Smooth muscle cell (in vitro differentiated cells): ENCODE results near the gene AP3B1. TPM values are rescaled to one million over a fixed set of nuclear protein-coding genes. Genes with fewer than 3 reads are reported as not detected.

Experiments
- DNase-seq: peaks from one replicate; lab custom pipeline; 2025; ENCODE audit not compliant: unreplicated experiment; lab: John Stamatoyannopoulos, UW
- H2AFZ ChIP-seq: fragments of 200-600 bp; sonication (generic); 2 replicates; pipeline ENCODE4 v1.6.0; 2016; ENCODE audit warnings: antibody characterized with exemption, low read depth, mild to moderate bottlenecking
- H3F3A ChIP-seq: fragments of 200-600 bp; sonication (generic); 2 replicates; pipeline ENCODE4 v1.6.0; 2017; ENCODE audit warnings: antibody characterized with exemption, low read depth
- H3K27ac ChIP-seq: fragments of 200-600 bp; sonication (generic); 2 replicates; pipeline ENCODE4 v1.5.1; 2016; ENCODE audit warnings: low read depth, mild to moderate bottlenecking
- H3K27me3 ChIP-seq: fragments of 200-600 bp; sonication (generic); 2 replicates; pipeline ENCODE4 v1.6.1; 2016; ENCODE audit warnings: low read depth, mild to moderate bottlenecking
- H3K36me3 ChIP-seq: fragments of 200-600 bp; sonication (generic); 2 replicates; pipeline ENCODE4 v1.5.1; 2016; ENCODE audit warnings: low read depth
- H3K4me1 ChIP-seq: fragments of 200-600 bp; sonication (generic); 2 replicates; pipeline ENCODE4 v1.5.1; 2016; ENCODE audit warnings: low read depth
- H3K4me2 ChIP-seq: fragments of 200-600 bp; sonication (generic); 2 replicates; pipeline ENCODE4 v1.6.0; 2016; ENCODE audit warnings: mild to moderate bottlenecking
- H3K4me3 ChIP-seq: fragments of 200-600 bp; sonication (generic); 2 replicates; pipeline ENCODE4 v1.5.1; 2016; ENCODE audit warnings: mild to moderate bottlenecking
- H3K79me2 ChIP-seq: fragments of 200-600 bp; sonication (generic); 2 replicates; pipeline ENCODE4 v1.6.0; 2016; ENCODE audit warnings: low read depth, mild to moderate bottlenecking
- H3K9ac ChIP-seq: fragments of 200-600 bp; sonication (generic); 2 replicates; pipeline ENCODE4 v1.6.0; 2016; ENCODE audit warnings: low read depth
- H3K9me3 ChIP-seq: fragments of 200-600 bp; sonication (generic); replicated peaks from 2 replicates; pipeline ENCODE4 v1.5.1; 2016; ENCODE audit warnings: low read depth
- H4K20me1 ChIP-seq: fragments of 200-600 bp; sonication (generic); 2 replicates; pipeline ENCODE4 v1.6.0; 2016; ENCODE audit warnings: low read depth
- WGBS: methylation state at CpG from one replicate; pipeline ENCODE4 v1.1.7; 2016; ENCODE audit warnings: low lambda C conversion rate; 5-methylcytosine and 5-hydroxymethylcytosine counted together
- polyA plus RNA-seq: library from polyadenylated mRNA; unstranded; fragments of >200 nt; fragmentation: Nextera tagmentation; extraction: Ambion mirVana; gene quantifications from 2 replicates; pipeline ENCODE4 v1.2.1, GENCODE V29; 2016
- total RNA-seq: library from RNA; depleted of rRNA; stranded (reverse); fragments of >200 nt; gene quantifications from 2 replicates; pipeline ENCODE4 v1.2.3, GENCODE V29; 2014
- TF ChIP-seq, protein P1 (sequence below): fragments of 200-600 bp; sonication (generic); IDR thresholded peaks from 2 replicates; pipeline ENCODE4 v1.5.1; 2017; ENCODE audit warnings: borderline replicate concordance, mild to moderate bottlenecking, antibody characterized with exemption; ENCODE audit not compliant: insufficient read depth, poor library complexity, severe bottlenecking

The AP3B1 gene
- total and polyA plus RNA-seq, 2 experiments from 2014 or later = 36.9 to 76.3 TPM

DNA sequence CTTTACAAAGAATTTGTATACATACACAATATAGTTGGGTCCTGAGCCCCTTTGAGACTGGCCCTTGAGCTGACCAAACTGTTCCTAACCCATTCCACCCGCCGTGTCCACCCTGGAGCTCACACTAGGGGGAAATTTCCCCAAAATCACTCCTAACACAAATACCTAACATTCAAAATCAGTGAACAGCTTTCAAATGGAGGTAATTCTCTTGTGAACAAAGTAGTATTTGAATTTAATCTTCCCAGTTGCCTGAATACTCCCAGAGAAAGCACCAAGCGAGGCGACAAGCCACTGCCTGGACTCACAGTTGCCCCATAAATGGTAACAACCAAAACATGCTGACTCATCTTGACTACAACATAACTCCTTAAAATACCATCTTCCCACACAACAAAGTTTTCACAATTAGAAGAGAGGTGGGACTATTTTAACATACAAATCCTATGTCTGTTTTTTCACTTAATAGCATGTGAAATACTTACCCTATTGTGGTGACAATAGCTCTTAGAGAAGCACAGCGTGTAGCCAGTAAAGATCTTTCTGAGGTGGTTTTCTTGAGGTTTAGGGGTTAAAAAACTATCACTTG is 34.2 kb upstream of the AP3B1 start:
- Histone ChIP-seq H3K9ac (no peak overlapping the region), H4K20me1 (no peaks in the 10 kb centered on the region), H3K4me1 (peaks cover 13% of the 10 kb centered on the region), H3F3A (no peaks in the 10 kb centered on the region), H3K36me3 (no peaks in the 10 kb centered on the region), H2AFZ (peak overlapping the region; percentile 64), H3K4me2 (peak overlapping the region; percentile 52), H3K27ac (peak overlapping the region; percentile 65), H3K79me2 (no peaks in the 10 kb centered on the region), H3K4me3 (peak overlapping the region; percentile 5), H3K9me3 (no peaks in the 10 kb centered on the region), H3K27me3 (no peaks in the 10 kb centered on the region)
- TF ChIP-seq, protein P1, sequence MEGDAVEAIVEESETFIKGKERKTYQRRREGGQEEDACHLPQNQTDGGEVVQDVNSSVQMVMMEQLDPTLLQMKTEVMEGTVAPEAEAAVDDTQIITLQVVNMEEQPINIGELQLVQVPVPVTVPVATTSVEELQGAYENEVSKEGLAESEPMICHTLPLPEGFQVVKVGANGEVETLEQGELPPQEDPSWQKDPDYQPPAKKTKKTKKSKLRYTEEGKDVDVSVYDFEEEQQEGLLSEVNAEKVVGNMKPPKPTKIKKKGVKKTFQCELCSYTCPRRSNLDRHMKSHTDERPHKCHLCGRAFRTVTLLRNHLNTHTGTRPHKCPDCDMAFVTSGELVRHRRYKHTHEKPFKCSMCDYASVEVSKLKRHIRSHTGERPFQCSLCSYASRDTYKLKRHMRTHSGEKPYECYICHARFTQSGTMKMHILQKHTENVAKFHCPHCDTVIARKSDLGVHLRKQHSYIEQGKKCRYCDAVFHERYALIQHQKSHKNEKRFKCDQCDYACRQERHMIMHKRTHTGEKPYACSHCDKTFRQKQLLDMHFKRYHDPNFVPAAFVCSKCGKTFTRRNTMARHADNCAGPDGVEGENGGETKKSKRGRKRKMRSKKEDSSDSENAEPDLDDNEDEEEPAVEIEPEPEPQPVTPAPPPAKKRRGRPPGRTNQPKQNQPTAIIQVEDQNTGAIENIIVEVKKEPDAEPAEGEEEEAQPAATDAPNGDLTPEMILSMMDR = no peak
- WGBS = 53% methylated on average over 5 of the region's 5 CpGs
- no peak for DNase-seq

DNA sequence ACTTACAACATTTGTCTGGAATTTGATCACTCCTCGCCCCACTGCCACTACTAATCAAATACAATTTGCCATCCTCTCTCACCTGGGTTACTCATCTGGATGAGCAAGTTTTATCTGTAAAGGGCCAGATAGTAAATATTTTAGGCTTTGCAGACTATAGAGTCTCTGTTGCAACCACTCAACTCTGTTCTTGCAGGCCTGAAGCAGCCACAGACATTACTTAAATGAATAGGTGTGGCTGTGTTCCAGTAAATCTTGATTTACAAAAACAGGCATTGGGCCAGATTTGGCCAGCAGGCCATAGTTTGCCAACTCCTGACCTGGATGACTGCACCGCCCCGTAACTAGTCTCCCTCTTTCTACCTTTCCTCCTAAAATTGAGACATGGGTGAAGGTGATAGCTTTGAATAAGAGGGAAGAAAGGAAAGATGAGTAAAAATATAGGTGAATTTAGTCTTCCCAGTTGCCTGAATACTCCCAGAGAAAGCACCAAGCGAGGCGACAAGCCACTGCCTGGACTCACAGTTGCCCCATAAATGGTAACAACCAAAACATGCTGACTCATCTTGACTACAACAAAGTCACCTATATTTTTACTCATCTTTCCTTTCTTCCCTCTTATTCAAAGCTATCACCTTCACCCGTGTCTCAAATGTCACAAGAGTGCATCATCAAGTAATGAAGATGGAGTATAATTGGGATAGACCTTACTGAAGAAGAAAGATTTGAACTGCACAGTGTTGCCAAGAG is 33.4 kb upstream of the AP3B1 start:
- Histone ChIP-seq H3K27me3 (no peaks in the 10 kb centered on the region), H3K36me3 (no peaks in the 10 kb centered on the region), H3K79me2 (no peaks in the 10 kb centered on the region), H3K4me3 (no peak overlapping the region), H3F3A (no peaks in the 10 kb centered on the region), H3K9ac (no peak overlapping the region), H3K4me1 (peaks cover 13% of the 10 kb centered on the region), H4K20me1 (no peaks in the 10 kb centered on the region), H2AFZ (peak overlapping the region; percentile 64), H3K9me3 (no peaks in the 10 kb centered on the region), H3K4me2 (no peak overlapping the region), H3K27ac (peak overlapping the region; percentile 65)
- WGBS = 89% methylated on average over 6 of the region's 6 CpGs
- no peak for DNase-seq
- TF ChIP-seq, protein P1 = no peak

DNA sequence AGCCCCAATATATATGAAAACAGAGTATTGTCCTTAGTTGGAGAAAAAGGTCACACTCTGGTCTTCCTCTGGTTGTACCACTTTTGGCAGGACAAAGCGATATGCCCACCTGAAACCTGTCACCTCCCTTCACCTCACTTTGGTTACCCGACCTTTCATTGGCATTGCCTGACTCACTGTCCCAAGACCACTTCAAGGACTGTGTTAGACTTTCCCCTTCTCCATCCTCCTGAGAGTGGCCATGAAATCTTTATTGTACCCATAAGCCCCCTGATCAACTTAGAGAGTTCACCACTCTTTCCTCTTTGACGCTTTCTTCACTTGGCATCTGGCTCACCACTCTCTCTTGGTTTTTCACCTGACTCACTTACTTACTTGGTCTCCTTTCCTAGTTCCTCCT is 32.4 kb upstream of the AP3B1 start:
- Histone ChIP-seq H3F3A (no peaks in the 10 kb centered on the region), H3K4me1 (peaks cover 13% of the 10 kb centered on the region), H3K27ac (no peak overlapping the region), H3K36me3 (no peaks in the 10 kb centered on the region), H3K79me2 (no peaks in the 10 kb centered on the region), H2AFZ (no peak overlapping the region), H3K27me3 (no peaks in the 10 kb centered on the region), H3K9ac (no peak overlapping the region), H3K4me2 (no peak overlapping the region), H3K4me3 (no peak overlapping the region), H3K9me3 (no peaks in the 10 kb centered on the region), H4K20me1 (no peaks in the 10 kb centered on the region)
- TF ChIP-seq, protein P1 = no peak
- DNase-seq = no peak
- WGBS = 100% methylated on average over 3 of the region's 3 CpGs
